HEK293T (cell line): ENCODE data around the gene TMEM203.

Experiments
- CTCF ChIA-PET: fragments of 350-600 bp; formaldehyde crosslinking; extraction: SDS; loops from one replicate; lab custom pipeline; 2021; ENCODE audit warnings: antibody characterized with exemption, inconsistent platforms; lab: Yijun Ruan, JAX
- POLR2A ChIA-PET: fragments of 350-600 bp; formaldehyde crosslinking; extraction: SDS; loops from one replicate; lab custom pipeline; 2020; ENCODE audit warnings: antibody characterized with exemption, inconsistent platforms; lab: Yijun Ruan, JAX
- DNase-seq: peaks from one replicate; pipeline ENCODE4 v3.0.0; 2012; ENCODE audit warnings: mixed read lengths; ENCODE audit errors: extremely low spot score
- ARNT ChIP-seq: fragments of 450-650 bp; IDR thresholded peaks from 2 replicates; pipeline ENCODE4 v1.6.1; 2017; ENCODE audit warnings: mild to moderate bottlenecking
- BHLHE40 ChIP-seq: fragments of 450-650 bp; IDR thresholded peaks from 2 replicates; pipeline ENCODE4 v1.6.1; 2016; ENCODE audit warnings: mild to moderate bottlenecking, moderate library complexity, borderline replicate concordance
- CTBP1 ChIP-seq: fragments of 450-650 bp; IDR thresholded peaks from 2 replicates; pipeline ENCODE4 v1.6.1; 2016; ENCODE audit warnings: borderline replicate concordance
- ELF4 ChIP-seq: fragments of 450-650 bp; IDR thresholded peaks from 2 replicates; pipeline ENCODE4 v1.6.1; 2017; ENCODE audit warnings: antibody characterized with exemption
- FOXA1 ChIP-seq: fragments of 450-650 bp; IDR thresholded peaks from 2 replicates; pipeline ENCODE4 v1.6.1; 2016; ENCODE audit warnings: mild to moderate bottlenecking
- FOXK2 ChIP-seq: fragments of 450-650 bp; IDR thresholded peaks from 2 replicates; pipeline ENCODE4 v1.6.1; 2016; ENCODE audit warnings: mild to moderate bottlenecking
- FOXM1 ChIP-seq: fragments of 450-650 bp; IDR thresholded peaks from 2 replicates; pipeline ENCODE4 v1.6.1; 2017; ENCODE audit warnings: mild to moderate bottlenecking, borderline replicate concordance
- HDGF ChIP-seq: fragments of 450-650 bp; IDR thresholded peaks from 2 replicates; pipeline ENCODE4 v1.6.1; 2017; ENCODE audit warnings: antibody characterized with exemption, borderline replicate concordance
- L3MBTL2 ChIP-seq: fragments of 450-650 bp; conservative IDR thresholded peaks from 2 replicates; pipeline ENCODE4 v1.6.1; 2016; ENCODE audit warnings: mild to moderate bottlenecking
- LEF1 ChIP-seq: fragments of 450-650 bp; IDR thresholded peaks from 2 replicates; pipeline ENCODE4 v1.6.1; 2017; ENCODE audit warnings: mild to moderate bottlenecking, borderline replicate concordance
- NFRKB ChIP-seq: fragments of 450-650 bp; IDR thresholded peaks from 2 replicates; pipeline ENCODE4 v1.6.1; 2016; ENCODE audit warnings: mild to moderate bottlenecking, moderate library complexity
- PKNOX1 ChIP-seq: fragments of 450-650 bp; IDR thresholded peaks from 2 replicates; pipeline ENCODE4 v1.6.1; 2016
- SP1 ChIP-seq: fragments of 450-650 bp; IDR thresholded peaks from 2 replicates; pipeline ENCODE4 v1.6.1; 2017
- SUZ12 ChIP-seq: fragments of 450-650 bp; IDR thresholded peaks from 2 replicates; pipeline ENCODE4 v1.6.1; 2016; ENCODE audit warnings: mild to moderate bottlenecking
- TARDBP ChIP-seq: fragments of 450-650 bp; IDR thresholded peaks from 2 replicates; pipeline ENCODE4 v1.6.1; 2016
- ZNF384 ChIP-seq: fragments of 450-650 bp; IDR thresholded peaks from 2 replicates; pipeline ENCODE4 v1.6.1; 2016

Gene TMEM203

DNA sequence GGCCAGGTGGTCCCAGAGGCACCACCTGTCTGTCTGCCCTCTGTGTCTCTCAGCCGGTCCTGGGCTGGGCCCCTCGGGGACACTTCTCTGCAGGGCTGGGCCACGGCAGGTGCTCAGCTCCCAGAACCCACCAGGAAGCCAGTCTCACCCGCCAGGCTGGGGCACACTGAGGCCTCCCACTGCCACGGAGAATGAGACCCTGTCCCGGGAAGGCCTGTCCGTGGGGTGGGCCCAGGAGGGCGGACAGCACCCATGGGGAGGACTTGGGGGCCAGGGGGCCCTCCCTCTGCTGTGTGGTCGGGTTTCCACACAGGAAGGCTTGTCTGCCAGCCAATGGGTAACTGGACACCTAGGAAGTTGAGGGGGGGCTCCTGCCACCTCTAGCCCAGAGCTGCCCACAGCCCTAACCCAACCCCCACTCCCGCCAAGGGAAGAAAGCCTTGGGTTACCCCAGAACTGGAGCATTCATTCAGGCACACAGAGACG lies 31.5 kb upstream of the TMEM203 start:
- no peak for TF ChIP-seq SUZ12
- TF ChIP-seq PKNOX1: no peak
- no peak for TF ChIP-seq FOXM1
- TF ChIP-seq TARDBP: no peak
- no peak for TF ChIP-seq HDGF
- TF ChIP-seq NFRKB: no peak
- no peak for TF ChIP-seq BHLHE40
- TF ChIP-seq LEF1: no peak
- TF ChIP-seq CTBP1: no peak
- POLR2A ChIA-PET: interaction anchor here (0.7 to 2.3 kb wide), 7 partner anchors 12 to 150 kb away, joined by 3 to 10 read pairs (median 5); partner anchors contain the start of genes CYSRT1 and MAN1B1
- DNase-seq: no peak
- CTCF ChIA-PET: interaction anchor here (0.6 to 1.3 kb wide), 22 partner anchors 9 to 629 kb away, joined by 3 to 9 read pairs (median 4); partner anchors contain the start of genes CYSRT1, RNF224 and SAPCD2

GRCh38 chr9:137236238-137236935 lies 30.9 kb upstream of the TMEM203 start:
- TF ChIP-seq BHLHE40 (no peak), TARDBP (peak; percentile 32; the same call in 1 of the 2 replicates), ARNT (peak; percentile 42; the same call in 1 of the 2 replicates), FOXM1 (peak; percentile 79), FOXK2 (no peak), LEF1 (0 out of 2 replicates have a peak, but pooled peaks have one; percentile 21), L3MBTL2 (no peak)
- CTCF ChIA-PET: interaction anchor here (0.6 to 1.3 kb wide), 20 partner anchors 9 to 475 kb away, joined by 3 to 9 read pairs (median 4); partner anchors contain the start of genes CYSRT1, RNF224 and SAPCD2
- POLR2A ChIA-PET: interaction anchor here (0.7 to 2.3 kb wide), 7 partner anchors 11 to 150 kb away, joined by 3 to 10 read pairs (median 5); partner anchors contain the start of genes CYSRT1 and MAN1B1
- DNase-seq: peak; percentile 88

DNA sequence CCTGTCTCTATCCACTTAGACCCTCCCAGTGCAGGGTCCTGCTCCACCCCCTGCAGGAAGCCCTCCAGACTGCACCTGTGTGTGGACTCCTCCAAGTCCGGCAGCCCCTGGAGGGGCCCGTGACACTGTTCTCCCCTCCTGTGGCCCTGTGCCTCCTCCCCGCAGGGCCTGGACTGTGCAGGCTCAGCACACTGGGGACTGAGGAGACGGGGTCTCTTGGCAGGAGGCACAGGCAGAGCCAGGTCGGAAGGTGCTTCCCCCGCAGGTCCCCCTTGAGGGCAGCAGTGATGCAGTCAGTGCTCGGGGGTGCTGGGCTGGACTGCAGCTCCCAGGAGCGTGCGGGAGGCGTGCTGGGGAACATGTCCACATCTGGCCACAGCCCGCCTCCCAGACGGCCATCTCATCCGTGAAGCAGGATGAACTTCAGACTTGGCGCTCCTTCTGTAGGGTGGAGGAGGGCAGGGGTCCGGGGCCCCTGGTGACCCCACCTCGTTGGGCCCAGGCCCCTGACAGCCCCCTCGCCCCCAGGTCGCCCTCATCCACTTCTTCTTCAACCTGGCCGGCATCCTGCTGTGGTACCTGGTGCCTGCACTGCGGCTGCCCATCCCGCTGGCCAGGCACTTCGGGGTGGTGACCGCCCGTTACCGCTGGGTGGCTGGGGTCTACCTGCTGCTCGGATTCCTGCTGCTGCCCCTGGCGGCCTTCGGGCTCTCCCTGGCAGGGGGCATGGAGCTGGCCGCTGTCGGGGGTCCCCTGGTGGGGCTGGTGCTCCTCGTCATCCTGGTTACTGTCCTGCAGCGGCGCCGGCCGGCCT lies 30.2 kb upstream of the TMEM203 start:
- DNase-seq: no peak
- POLR2A ChIA-PET: interaction anchor here (1.0 to 2.3 kb wide), 3 partner anchors 10 to 19 kb away, joined by 3 to 10 read pairs (median 8); partner anchors contain the start of gene CYSRT1
- no peak for TF ChIP-seq NFRKB
- TF ChIP-seq ELF4: no peak
- TF ChIP-seq SP1: no peak
- TF ChIP-seq PKNOX1: no peak
- no peak for TF ChIP-seq SUZ12
- TF ChIP-seq L3MBTL2: no peak
- no peak for TF ChIP-seq CTBP1
- no peak for TF ChIP-seq FOXK2
- TF ChIP-seq ZNF384: no peak
- CTCF ChIA-PET: interaction anchor here (1.0 kb wide), 2 partner anchors 110 to 166 kb away, joined by 3 to 4 read pairs; partner anchors contain the start of gene SAPCD2

GRCh38 chr9:137234758-137235423 lies 29.4 kb upstream of the TMEM203 start:
- ChIA-PET CTCF (interaction anchor here (0.5 kb wide), 1 partner anchor 185 kb away, joined by 4 read pairs; no protein-coding TSS in a partner anchor), POLR2A (interaction anchor here (1.1 kb wide), 1 partner anchor 19 kb away, joined by 3 read pairs; no protein-coding TSS in a partner anchor)
- TF ChIP-seq TARDBP (no peak), ARNT (no peak), ELF4 (no peak)
- DNase-seq: no peak

DNA sequence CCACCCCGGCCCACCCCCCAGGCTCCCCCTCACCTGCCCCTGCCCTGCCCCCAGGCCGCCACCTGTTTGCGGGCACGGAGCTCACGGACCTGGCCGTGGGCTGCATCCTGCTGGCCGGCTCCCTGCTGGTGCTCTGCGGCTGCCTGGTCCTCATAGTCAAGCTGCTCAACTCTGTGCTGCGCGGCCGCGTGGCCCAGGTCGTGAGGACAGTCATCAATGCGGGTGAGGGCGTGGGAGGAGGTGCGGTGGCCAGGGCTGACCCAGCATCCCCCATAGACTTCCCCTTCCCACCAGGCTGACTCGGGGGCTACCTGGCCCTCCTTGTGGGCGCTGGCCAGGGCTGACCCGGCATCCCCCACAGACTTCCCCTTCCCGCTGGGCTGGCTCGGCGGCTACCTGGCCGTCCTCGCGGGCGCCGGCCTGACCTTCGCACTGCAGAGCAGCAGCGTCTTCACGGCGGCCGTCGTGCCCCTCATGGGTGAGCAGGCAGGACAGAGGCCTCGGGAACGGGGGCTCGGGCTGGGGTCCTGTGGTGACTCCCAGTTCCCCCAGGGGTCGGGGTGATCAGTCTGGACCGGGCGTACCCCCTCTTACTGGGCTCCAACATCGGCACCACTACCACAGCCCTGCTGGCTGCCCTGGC lies 28.7 kb upstream of the TMEM203 start:
- POLR2A ChIA-PET: interaction anchor here (1.1 kb wide), 1 partner anchor 18 kb away, joined by 3 read pairs; no protein-coding TSS in a partner anchor
- no peak for TF ChIP-seq FOXK2
- TF ChIP-seq FOXM1: no peak
- no peak for TF ChIP-seq BHLHE40
- TF ChIP-seq ZNF384: no peak
- no peak for TF ChIP-seq NFRKB
- TF ChIP-seq L3MBTL2: no peak
- TF ChIP-seq ELF4: no peak
- no peak for TF ChIP-seq PKNOX1
- TF ChIP-seq FOXA1: no peak
- TF ChIP-seq ARNT: no peak
- no peak for TF ChIP-seq TARDBP
- no peak for TF ChIP-seq CTBP1
- no peak for TF ChIP-seq SP1
- DNase-seq: no peak
- CTCF ChIA-PET: interaction anchor here (0.5 kb wide), 1 partner anchor 186 kb away, joined by 4 read pairs; no protein-coding TSS in a partner anchor
